IPS DF 4.7 (cell line): ENCODE data around the gene CCL11.
A peak's percentile ranks its signal among the peaks of the same experiment; 100 is the strongest.

Experiments
- DNase-seq: peaks from one replicate; pipeline ENCODE4 v3.0.0-alpha.2; 2013; ENCODE audit warnings: low spot score; ENCODE audit errors: extremely low read depth

The CCL11 gene

GRCh38 chr17:34285286-34285792 lies at the start of gene CCL11:
Gene CCL11 (plus strand): TSS chr17:34285742. CDS start chr17:34285809, 67 bp downstream.
- no peak for DNase-seq

GRCh38 chr17:34236281-34236892 lies 49.2 kb upstream of the CCL11 start:
- no peak for DNase-seq

DNA sequence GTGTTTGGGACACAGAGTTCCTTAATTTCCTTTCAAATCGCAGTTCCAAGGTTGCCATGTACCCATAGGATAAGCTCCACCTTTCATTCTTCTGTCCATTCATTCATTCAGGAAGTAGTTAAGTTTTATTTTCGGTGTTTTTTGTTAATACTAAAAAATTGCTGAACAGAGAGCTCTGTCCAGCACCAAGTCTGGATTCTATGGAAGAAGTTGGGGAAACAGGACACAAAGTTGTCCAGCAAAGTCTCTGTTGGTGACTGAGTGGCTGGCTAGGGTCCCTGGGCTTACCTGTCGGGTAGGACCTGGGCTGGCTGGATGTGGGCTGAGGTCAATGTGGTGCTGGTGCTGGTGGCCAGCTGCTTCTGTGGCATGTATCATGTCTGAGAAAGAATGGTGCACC lies 48.1 kb upstream of the CCL11 start:
- DNase-seq, result no peak

- no peak for DNase-seq
Observed at GRCh38 chr17:34241062-34241461, 44.5 kb upstream of the CCL11 start.

GRCh38 chr17:34242587-34243363 lies 42.8 kb upstream of the CCL11 start:
- DNase-seq, result no peak

DNA sequence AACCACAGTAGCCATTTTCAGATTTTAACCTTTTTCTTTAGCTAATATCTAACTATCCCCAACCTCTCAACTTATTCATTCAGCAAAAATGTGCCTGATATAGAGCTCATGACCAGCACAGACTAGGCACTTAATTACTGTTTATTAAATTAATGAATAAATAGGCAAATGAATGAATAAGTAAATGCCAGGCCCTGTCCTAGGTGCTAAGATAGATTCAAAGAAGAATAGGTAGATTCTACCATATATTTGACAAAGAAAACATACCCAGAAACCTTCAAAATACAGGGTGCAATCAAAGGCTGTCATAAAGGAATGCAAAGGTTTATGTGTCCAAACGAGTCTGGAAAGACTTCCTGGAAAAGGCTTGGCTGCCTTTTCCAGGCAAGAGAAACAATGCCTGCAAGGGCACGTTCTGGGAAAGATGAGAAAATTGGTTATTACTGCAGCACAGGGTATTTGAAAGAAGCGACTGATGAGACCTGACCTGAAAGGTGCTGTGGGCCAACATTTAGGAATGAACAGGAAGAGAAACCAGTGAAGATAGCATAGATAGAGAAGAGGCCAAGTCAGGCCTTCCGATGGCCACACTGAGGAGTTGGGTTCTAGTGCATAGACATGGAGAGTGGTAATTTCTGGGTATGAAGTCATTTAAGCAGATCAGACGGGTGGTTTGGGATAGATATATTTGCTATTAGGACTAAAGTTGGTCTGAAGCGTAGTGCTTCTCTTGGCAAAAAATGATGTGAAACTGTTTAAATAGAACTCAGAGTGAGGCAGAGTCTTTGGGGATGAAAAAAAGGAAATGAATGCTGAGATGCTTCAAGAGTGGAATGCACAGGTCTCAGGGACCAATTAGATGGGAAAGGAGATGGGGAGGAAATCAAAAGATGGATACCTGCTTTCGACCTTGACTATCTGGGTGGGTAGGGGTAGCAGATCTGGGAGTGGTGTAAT lies 41.9 kb upstream of the CCL11 start:
- no peak for DNase-seq

DNA sequence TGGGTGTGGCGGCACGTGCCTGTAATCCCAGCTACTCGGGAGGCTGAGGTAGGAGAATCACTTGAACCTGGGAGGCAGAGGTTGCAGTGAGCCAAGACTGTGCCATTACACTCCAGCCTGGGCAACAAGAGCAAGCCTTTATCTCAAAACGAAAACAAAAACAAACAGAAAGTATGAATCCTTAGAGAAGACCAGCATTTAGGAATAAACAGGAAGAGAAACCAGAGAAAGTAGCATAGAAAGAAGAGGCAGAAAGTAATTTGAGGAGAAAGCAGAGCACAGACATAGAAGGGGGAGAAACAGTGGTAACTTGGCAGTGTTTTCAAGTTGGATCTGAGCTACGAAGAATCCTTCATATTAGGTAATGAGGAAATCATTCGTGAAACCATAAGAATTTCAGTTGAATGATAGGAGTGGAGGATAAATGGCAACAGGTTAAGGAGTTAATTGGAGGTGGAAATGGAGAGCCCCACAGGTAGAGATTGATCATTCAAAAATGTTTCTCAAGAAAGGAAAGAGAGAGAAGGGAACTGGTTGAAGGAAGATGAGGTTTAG lies 40.1 kb upstream of the CCL11 start:
- no peak for DNase-seq

- no peak for DNase-seq
Observed at GRCh38 chr17:34246446-34246845, 39.1 kb upstream of the CCL11 start.

DNA sequence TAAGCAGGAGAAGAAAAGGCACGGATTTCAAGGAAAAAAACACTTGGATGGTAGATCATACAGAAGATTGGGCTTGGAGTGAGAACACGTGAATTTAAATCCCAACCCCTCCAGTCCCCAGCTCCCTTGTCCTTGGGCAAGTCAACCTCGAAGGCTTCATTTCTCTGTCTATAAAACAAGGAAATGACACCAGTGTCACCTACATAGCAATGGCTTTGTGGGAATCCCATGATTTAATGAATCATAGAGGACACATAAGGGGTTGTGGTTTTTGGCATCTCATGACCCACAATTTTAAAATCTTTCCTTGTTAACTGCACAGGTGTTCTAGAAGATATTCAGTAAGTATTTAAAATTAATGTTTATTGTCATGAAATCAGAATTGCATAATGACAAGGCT lies 38.7 kb upstream of the CCL11 start:
- DNase-seq, result no peak

DNA sequence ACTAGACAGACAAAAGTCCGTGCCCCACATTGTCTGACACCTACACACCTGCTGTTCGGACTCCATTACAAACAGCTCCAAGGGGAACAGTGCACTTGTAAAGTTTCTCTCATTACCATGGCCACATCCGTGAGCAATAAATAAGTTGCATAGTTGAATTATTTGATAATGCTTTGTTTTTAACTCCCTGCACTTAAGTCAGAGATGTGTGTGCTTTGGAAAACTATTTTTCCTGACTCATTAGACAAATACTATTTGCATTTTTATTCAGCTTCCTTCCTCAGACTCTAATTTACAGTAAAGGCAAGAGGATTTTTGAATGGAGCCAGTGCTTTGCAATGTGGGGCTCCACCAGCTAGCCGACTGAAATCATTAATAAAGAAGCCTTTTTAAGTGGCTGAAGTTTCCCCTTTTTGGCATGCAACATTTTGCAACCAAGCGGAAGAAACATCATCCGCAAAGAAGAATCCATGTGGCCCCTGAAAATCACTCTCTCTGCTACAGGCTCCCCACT lies 37.0 kb upstream of the CCL11 start:
- DNase-seq, result no peak

- no peak for DNase-seq
Observed at GRCh38 chr17:34249061-34249460, 36.5 kb upstream of the CCL11 start.

GRCh38 chr17:34249478-34249877 lies 36.1 kb upstream of the CCL11 start:
- no peak for DNase-seq

GRCh38 chr17:34251186-34251585 lies 34.4 kb upstream of the CCL11 start:
- no peak for DNase-seq

- DNase-seq, result no peak
Observed at GRCh38 chr17:34252095-34252443, 33.5 kb upstream of the CCL11 start.

DNA sequence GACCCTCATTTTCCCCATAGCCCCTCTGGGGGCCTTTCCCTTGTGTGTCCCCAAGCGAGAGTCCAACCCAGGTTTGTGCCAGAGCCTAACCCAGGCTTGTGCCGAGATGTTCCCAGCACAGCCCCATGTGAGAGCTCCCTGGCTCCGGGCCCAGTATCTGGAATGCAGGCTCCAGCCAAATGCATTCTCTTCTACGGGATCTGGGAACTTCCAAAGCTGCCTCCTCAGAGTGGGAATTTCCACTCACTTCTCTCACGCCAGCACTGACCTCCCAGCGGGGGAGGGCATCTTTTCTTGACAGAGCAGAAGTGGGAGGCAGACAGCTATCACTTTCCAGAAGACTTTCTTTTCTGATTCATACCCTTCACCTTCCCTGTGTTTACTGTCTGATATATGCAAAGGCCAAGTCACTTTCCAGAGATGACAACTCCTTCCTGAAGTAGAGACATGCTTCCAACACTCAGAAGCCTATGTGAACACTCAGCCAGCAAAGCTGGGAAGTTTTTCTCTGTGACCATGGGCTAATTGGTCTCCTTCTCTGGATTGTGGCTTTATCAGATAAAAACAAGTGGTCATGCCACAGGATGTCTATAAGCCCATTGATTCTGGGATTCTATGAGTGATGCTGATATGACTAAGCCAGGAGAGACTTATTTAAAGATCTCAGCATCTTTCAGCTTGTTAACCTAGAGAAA lies 33.0 kb upstream of the CCL11 start:
- no peak for DNase-seq

- no peak for DNase-seq
Observed at GRCh38 chr17:34253139-34253525, 32.4 kb upstream of the CCL11 start.

DNA sequence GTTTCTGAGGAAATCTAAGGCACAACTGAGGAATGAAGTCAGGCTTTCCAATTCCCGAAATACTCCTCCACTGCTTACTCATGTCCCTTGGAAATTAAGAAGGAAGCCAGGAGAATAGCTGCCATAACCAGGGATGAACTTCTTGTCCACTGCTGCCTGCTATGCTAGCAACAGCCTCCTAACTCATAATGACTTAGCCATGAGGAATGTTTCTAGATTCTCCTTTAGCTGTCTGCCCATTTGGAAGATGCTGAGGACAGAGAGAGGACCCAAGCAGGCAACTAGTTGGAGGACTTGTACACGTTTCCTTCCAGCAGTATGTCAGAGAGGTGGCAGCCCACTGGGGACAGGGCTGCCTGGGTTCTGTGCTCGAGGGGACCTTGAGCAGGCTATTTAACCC lies 31.4 kb upstream of the CCL11 start:
- no peak for DNase-seq

DNA sequence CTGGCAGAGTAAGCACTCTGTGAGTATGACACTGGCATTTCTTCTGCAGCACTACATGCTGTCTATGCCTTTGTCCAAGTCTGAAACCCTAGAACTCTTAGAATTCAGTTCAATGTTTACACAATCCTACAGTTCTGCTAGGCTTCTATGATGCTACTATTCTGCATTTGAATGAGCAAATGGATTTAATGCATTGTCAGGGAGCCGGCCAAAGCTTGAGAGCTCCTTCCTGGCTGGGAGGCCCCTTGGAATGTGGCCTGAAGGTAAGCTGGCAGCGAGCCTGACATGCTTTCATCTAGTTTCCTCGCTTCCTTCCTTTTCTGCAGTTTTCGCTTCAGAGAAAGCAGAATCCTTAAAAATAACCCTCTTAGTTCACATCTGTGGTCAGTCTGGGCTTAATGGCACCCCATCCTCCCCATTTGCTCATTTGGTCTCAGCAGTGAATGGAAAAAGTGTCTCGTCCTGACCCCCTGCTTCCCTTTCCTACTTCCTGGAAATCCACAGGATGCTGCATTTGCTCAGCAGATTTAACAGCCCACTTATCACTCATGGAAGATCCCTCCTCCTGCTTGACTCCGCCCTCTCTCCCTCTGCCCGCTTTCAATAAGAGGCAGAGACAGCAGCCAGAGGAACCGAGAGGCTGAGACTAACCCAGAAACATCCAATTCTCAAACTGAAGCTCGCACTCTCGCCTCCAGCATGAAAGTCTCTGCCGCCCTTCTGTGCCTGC lies 30.7 kb upstream of the CCL11 start, which contains the start of gene CCL2:
CCL2 (plus strand) TSS at position 635 of the 730 bp plus-strand sequence; CDS start at position 700, 65 bp downstream.
- peak; percentile 72 for DNase-seq

GRCh38 chr17:34255381-34255732 lies 30.2 kb upstream of the CCL11 start:
- DNase-seq, result no peak

DNA sequence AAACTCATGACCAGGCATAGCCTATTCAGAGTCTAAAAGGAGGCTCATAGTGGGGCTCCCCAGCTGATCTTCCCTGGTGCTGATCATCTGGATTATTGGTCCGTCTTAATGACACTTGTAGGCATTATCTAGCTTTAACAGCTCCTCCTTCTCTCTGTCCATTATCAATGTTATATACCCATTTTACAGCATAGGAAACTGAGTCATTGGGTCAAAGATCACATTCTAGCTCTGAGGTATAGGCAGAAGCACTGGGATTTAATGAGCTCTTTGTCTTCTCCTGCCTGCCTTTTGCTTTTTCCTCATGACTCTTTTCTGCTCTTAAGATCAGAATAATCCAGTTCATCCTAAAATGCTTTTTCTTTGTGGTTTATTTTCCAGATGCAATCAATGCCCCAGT lies 29.7 kb upstream of the CCL11 start:
- DNase-seq, result no peak
